ENCODE measurements around the gene SEMA5A. TPM values are rescaled to one million over a fixed set of nuclear protein-coding genes. Genes with fewer than 3 reads are reported as not detected.
"Not testable (repeated sequence)": the region's sequence is repeated elsewhere in the genome, so short reads cannot be mapped to it uniquely, and the experiment has no call there.

SEMA5A gene
- total RNA-seq, 1 donor from 2014 or later, result 4.0 TPM

- no peak for DNase-seq (ENCODE audit: low spot score, unreplicated experiment)
- H3K27ac Mint-ChIP-seq, result peak overlapping the region; percentile 43
- peak overlapping the region; percentile 15 for H3K4me3 Mint-ChIP-seq (ENCODE audit: low read depth)
- peaks cover 5% of the 10 kb centered on the region for H3K9me3 Mint-ChIP-seq (ENCODE audit: low read depth)
- H3K27me3 Mint-ChIP-seq, result peaks cover 3% of the 10 kb centered on the region
- peaks cover 16% of the 10 kb centered on the region for H3K4me1 Mint-ChIP-seq (ENCODE audit: low read depth)
- no peaks in the 10 kb centered on the region for H3K36me3 Mint-ChIP-seq (ENCODE audit: insufficient read depth)
- no peak for TF ChIP-seq CTCF (IDR thresholded peaks at IDR 0.05; ENCODE audit: unreplicated experiment)
Measured at GRCh38 chr5:9409413-9409960, 136.4 kb downstream of the SEMA5A start.

- Mint-ChIP-seq H3K36me3 (ENCODE audit: insufficient read depth) (no peaks in the 10 kb centered on the region), H3K9me3 (ENCODE audit: low read depth) (peaks cover 5% of the 10 kb centered on the region), H3K27ac (no peak overlapping the region), H3K27me3 (peaks cover 3% of the 10 kb centered on the region), H3K4me3 (ENCODE audit: low read depth) (no peak overlapping the region), H3K4me1 (ENCODE audit: low read depth) (peaks cover 16% of the 10 kb centered on the region)
- no peak for TF ChIP-seq CTCF (IDR thresholded peaks at IDR 0.05; ENCODE audit: unreplicated experiment)
- DNase-seq (ENCODE audit: low spot score, unreplicated experiment), result no peak
Measured at GRCh38 chr5:9408964-9409363, 136.9 kb downstream of the SEMA5A start.

GRCh38 chr5:9405196-9405754 is 140.6 kb downstream of the SEMA5A start:
- Mint-ChIP-seq H3K4me3 (ENCODE audit: low read depth) (no peak overlapping the region), H3K36me3 (ENCODE audit: insufficient read depth) (no peaks in the 10 kb centered on the region), H3K9me3 (ENCODE audit: low read depth) (peaks cover 5% of the 10 kb centered on the region), H3K27ac (no peak overlapping the region), H3K27me3 (peaks cover 3% of the 10 kb centered on the region), H3K4me1 (ENCODE audit: low read depth) (peaks cover 13% of the 10 kb centered on the region)
- TF ChIP-seq CTCF (IDR thresholded peaks at IDR 0.05; ENCODE audit: unreplicated experiment), result no peak
- DNase-seq (ENCODE audit: low spot score, unreplicated experiment), result no peak

GRCh38 chr5:9401786-9402472 is 143.9 kb downstream of the SEMA5A start:
- no peaks in the 10 kb centered on the region for H3K27me3 Mint-ChIP-seq
- peaks cover 3% of the 10 kb centered on the region for H3K4me1 Mint-ChIP-seq (ENCODE audit: low read depth)
- H3K27ac Mint-ChIP-seq, result no peak overlapping the region
- TF ChIP-seq CTCF (IDR thresholded peaks at IDR 0.05; ENCODE audit: unreplicated experiment), result no peak
- H3K9me3 Mint-ChIP-seq (ENCODE audit: low read depth), result no peaks in the 10 kb centered on the region
- H3K4me3 Mint-ChIP-seq (ENCODE audit: low read depth), result no peak overlapping the region
- DNase-seq (ENCODE audit: low spot score, unreplicated experiment), result no peak
- no peaks in the 10 kb centered on the region for H3K36me3 Mint-ChIP-seq (ENCODE audit: insufficient read depth)

- H3K4me3 Mint-ChIP-seq (ENCODE audit: low read depth), result not testable (repeated sequence)
Measured at GRCh38 chr5:9399783-9400182, 146.1 kb downstream of the SEMA5A start.

GRCh38 chr5:9399094-9399493 is 146.8 kb downstream of the SEMA5A start:
- H3K4me1 Mint-ChIP-seq (ENCODE audit: low read depth), result no peaks in the 10 kb centered on the region
- TF ChIP-seq CTCF (IDR thresholded peaks at IDR 0.05; ENCODE audit: unreplicated experiment), result no peak
- no peak overlapping the region for H3K4me3 Mint-ChIP-seq (ENCODE audit: low read depth)
- no peak for DNase-seq (ENCODE audit: low spot score, unreplicated experiment)
- no peak overlapping the region for H3K27ac Mint-ChIP-seq
- H3K9me3 Mint-ChIP-seq (ENCODE audit: low read depth), result no peaks in the 10 kb centered on the region
- no peaks in the 10 kb centered on the region for H3K36me3 Mint-ChIP-seq (ENCODE audit: insufficient read depth)
- no peaks in the 10 kb centered on the region for H3K27me3 Mint-ChIP-seq

More at GRCh38 chr5:9399783-9400182, 146.1 kb downstream of the SEMA5A start:
- H3K36me3 Mint-ChIP-seq (ENCODE audit: insufficient read depth); DNase-seq (ENCODE audit: low spot score, unreplicated experiment); H3K27me3 Mint-ChIP-seq; H3K4me1 Mint-ChIP-seq (ENCODE audit: low read depth); H3K27ac Mint-ChIP-seq; H3K9me3 Mint-ChIP-seq (ENCODE audit: low read depth): not testable (repeated sequence)
